Fibroblast of skin of right biceps (primary cell): ENCODE data around the gene LIN52.
"Not testable (repeated sequence)": the region's sequence is repeated elsewhere in the genome, so short reads cannot be mapped to it uniquely, and the experiment has no call there.

Source experiments
- DNase-seq: peaks from one replicate; pipeline ENCODE4 v3.0.0-alpha.2; 2013

Gene LIN52

GRCh38 chr14:74111395-74112216 is 26.9 kb downstream of the LIN52 start:
- DNase-seq: peak; percentile 56

- DNase-seq: not testable (repeated sequence)
Measured at GRCh38 chr14:74125487-74125886, 40.7 kb downstream of the LIN52 start.

- no peak for DNase-seq
Measured at GRCh38 chr14:74126315-74127013, 41.7 kb downstream of the LIN52 start.

- no peak for DNase-seq
Measured at GRCh38 chr14:74127634-74128033, 42.9 kb downstream of the LIN52 start.

- DNase-seq: no peak
Measured at GRCh38 chr14:74133833-74134481, 49.2 kb downstream of the LIN52 start.

- no peak for DNase-seq
Measured at GRCh38 chr14:74134484-74134883, 49.7 kb downstream of the LIN52 start.

- peak; percentile 64 for DNase-seq
Measured at GRCh38 chr14:74135426-74135825, 50.7 kb downstream of the LIN52 start.

- DNase-seq: no peak
Measured at GRCh38 chr14:74140374-74140850, 55.7 kb downstream of the LIN52 start.

- DNase-seq: no peak
Measured at GRCh38 chr14:74141703-74142102, 56.9 kb downstream of the LIN52 start.

- DNase-seq: no peak
Measured at GRCh38 chr14:74142523-74142922, 57.8 kb downstream of the LIN52 start.

- no peak for DNase-seq
Measured at GRCh38 chr14:74144789-74145188, 60.0 kb downstream of the LIN52 start.

- DNase-seq: no peak
Measured at GRCh38 chr14:74147571-74147970, 62.8 kb downstream of the LIN52 start.

GRCh38 chr14:74148705-74149104 is 63.9 kb downstream of the LIN52 start:
- no peak for DNase-seq

GRCh38 chr14:74155287-74155686 is 70.5 kb downstream of the LIN52 start:
- no peak for DNase-seq

GRCh38 chr14:74155749-74156148 is 71.0 kb downstream of the LIN52 start:
- DNase-seq: no peak

GRCh38 chr14:74160763-74161162 is 76.0 kb downstream of the LIN52 start:
- no peak for DNase-seq

- DNase-seq: no peak
Measured at GRCh38 chr14:74161526-74162158, 76.9 kb downstream of the LIN52 start.

- no peak for DNase-seq
Measured at GRCh38 chr14:74169906-74170305, 85.2 kb downstream of the LIN52 start.

GRCh38 chr14:74176400-74176793 is 91.6 kb downstream of the LIN52 start:
- DNase-seq: peak; percentile 9

GRCh38 chr14:74179856-74180255 is 95.1 kb downstream of the LIN52 start:
- DNase-seq: no peak

GRCh38 chr14:74190927-74191575 is 106.3 kb downstream of the LIN52 start:
- peak; percentile 2 for DNase-seq

- no peak for DNase-seq
Measured at GRCh38 chr14:74194506-74195274, 109.9 kb downstream of the LIN52 start.
